PFSK-1 (cell line): Measurements from ENCODE around the gene PCP4.

Experiments
- TAF1 ChIP-seq: IDR thresholded peaks from 2 replicates; pipeline ENCODE4 v1.6.1; 2012; ENCODE audit warnings: low read length, control low read depth, borderline replicate concordance; ENCODE audit not compliant: insufficient read depth
- TF ChIP-seq, protein P1 (sequence below), 2 experiments: IDR thresholded peaks; 2 replicates each; pipeline versions ENCODE4 v1.6.1 to v1.8.0; 2011 to 2012; ENCODE audit warnings: low read depth in 2 of 2, low read length in 2 of 2, control low read depth in 1 of 2, inconsistent platforms in 1 of 2, mild to moderate bottlenecking in 1 of 2, moderate library complexity in 1 of 2; ENCODE audit not compliant: insufficient read depth in 1 of 2

DNA sequence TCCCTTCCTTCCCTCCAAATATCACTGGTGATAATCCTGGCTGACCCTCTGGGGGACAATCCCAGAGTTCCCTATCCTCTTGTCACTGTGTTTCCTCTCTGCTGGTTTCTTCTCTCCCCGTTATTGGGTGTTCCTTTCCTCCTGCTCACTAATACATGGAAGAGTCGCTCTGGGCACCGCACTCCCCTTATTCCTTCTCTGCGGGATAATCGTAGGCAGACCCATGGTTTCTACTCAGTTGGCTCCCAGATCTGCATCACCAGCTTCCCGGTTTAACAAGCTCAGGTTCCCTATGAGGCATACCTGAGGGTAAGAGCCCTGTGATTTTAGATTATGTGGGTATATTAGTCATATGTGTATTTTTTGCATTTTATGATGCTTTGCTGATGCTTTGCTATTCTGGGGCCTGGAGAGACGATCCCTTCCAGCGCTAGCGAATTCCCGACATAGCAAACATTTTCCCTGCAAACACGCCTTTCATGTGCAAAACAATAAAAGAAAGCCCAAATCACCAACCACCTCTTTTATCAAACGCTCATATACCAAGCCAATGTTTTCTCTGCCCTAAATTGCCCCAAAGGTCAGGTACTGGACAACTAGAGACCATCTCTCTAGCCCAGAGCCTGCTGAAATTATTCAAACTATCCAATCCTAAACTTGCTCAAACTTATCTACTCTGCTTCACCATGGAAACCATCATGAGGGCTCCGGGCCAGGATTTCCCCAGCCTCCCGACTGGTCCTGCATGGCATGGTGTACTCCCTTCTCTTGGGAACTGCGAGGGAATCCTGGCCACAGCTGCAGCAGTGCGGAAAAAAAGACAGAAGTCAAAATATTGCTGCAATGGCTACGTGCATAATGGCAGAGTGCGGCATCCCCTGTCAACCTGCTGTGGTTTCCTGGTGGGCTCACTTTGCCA, 84.2 kb downstream of the PCP4 start:
- TF ChIP-seq TAF1: no peak
- TF ChIP-seq, protein P1, sequence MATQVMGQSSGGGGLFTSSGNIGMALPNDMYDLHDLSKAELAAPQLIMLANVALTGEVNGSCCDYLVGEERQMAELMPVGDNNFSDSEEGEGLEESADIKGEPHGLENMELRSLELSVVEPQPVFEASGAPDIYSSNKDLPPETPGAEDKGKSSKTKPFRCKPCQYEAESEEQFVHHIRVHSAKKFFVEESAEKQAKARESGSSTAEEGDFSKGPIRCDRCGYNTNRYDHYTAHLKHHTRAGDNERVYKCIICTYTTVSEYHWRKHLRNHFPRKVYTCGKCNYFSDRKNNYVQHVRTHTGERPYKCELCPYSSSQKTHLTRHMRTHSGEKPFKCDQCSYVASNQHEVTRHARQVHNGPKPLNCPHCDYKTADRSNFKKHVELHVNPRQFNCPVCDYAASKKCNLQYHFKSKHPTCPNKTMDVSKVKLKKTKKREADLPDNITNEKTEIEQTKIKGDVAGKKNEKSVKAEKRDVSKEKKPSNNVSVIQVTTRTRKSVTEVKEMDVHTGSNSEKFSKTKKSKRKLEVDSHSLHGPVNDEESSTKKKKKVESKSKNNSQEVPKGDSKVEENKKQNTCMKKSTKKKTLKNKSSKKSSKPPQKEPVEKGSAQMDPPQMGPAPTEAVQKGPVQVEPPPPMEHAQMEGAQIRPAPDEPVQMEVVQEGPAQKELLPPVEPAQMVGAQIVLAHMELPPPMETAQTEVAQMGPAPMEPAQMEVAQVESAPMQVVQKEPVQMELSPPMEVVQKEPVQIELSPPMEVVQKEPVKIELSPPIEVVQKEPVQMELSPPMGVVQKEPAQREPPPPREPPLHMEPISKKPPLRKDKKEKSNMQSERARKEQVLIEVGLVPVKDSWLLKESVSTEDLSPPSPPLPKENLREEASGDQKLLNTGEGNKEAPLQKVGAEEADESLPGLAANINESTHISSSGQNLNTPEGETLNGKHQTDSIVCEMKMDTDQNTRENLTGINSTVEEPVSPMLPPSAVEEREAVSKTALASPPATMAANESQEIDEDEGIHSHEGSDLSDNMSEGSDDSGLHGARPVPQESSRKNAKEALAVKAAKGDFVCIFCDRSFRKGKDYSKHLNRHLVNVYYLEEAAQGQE (IDR thresholded peaks at IDR 0.05; ENCODE audit: insufficient read depth in 1 of 2, low read depth in 2 of 2, low read length in 2 of 2): no peak
